Right lobe of liver (tissue), 6 donors: ENCODE measurements around the gene KLK15. TPM values are rescaled to one million over a fixed set of nuclear protein-coding genes. Genes with fewer than 3 reads are reported as not detected.
A peak's percentile ranks its signal among the peaks of the same experiment; 100 is the strongest.

Source experiments
- ATAC-seq, 4 donors: fragments of 200-7000 bp; cut with Tn5 transposase; one replicate each; pipeline ENCODE4 v1.9.1; 2020; ENCODE audit warnings: mild to moderate bottlenecking in 4 of 4, moderate library complexity in 4 of 4
- DNase-seq, 3 donors: peaks; one replicate each; pipeline ENCODE4 v3.0.0-alpha.2; 2020
- H3K27ac ChIP-seq, 3 donors: fragments of 200-600 bp; one replicate each; pipeline ENCODE4 v1.8.0; 2022
- H3K27me3 ChIP-seq, 2 donors: fragments of 200-600 bp; one replicate each; pipeline ENCODE4 v1.8.0; 2022
- H3K36me3 ChIP-seq, 4 donors: fragments of 200-600 bp; sonication (generic) in 1 of 4; one replicate each; pipeline versions ENCODE4 v1.5.1 to v1.8.0; 2017 to 2022; ENCODE audit warnings: control low read depth in 1 of 4
- H3K4me1 ChIP-seq, 4 donors: fragments of 200-600 bp; sonication (generic) in 1 of 4; one replicate each; pipeline versions ENCODE4 v1.5.1 to v1.8.0; 2017 to 2022; ENCODE audit warnings: control low read depth in 1 of 4
- H3K4me3 ChIP-seq, 3 donors: fragments of 200-600 bp; one replicate each; pipeline ENCODE4 v1.8.0; 2022
- H3K9me3 ChIP-seq, 4 donors: fragments of 200-600 bp; sonication (generic) in 1 of 4; one replicate each; pipeline versions ENCODE4 v1.5.1 to v1.8.0; 2017 to 2022; ENCODE audit warnings: control low read depth in 1 of 4
- POLR2A ChIP-seq: fragments of 450-650 bp; IDR thresholded peaks from one replicate; pipeline ENCODE4 v1.6.1; 2017; ENCODE audit warnings: antibody characterized with exemption, mild to moderate bottlenecking
- WGBS: methylation state at CpG from one replicate; pipeline ENCODE4 v1.1.6; 2018; ENCODE audit warnings: low coverage, low lambda C conversion rate; ENCODE audit not compliant: insufficient coverage; ENCODE audit errors: missing lambda C conversion rate; 5-methylcytosine and 5-hydroxymethylcytosine counted together
- intact Hi-C, 2 donors: fragments of 100-400 bp; cut with DNase I; formaldehyde crosslinking; loops; one replicate each; pipeline versions ENCODE4 v1.11.2 to v1.14.1; 2022
- total RNA-seq, 6 experiments: library from RNA; depleted of rRNA in 2 of 6; stranded (reverse); fragments of >200 nt in 2 of 6; fragmentation: NEBNext Ultra II Directional in 3 of 6; extraction: Animal tissue kit (Norgen Biotek cat#: 25700) in 3 of 6; gene quantifications; one replicate each; pipeline versions ENCODE4 v1.1.0 to v1.2.4, GENCODE V29; 2016 to 2023
- TF ChIP-seq, protein P1 (sequence below), 4 donors: fragments of 200-600 bp in 3 of 4; fragments of 450-650 bp in 1 of 4; IDR thresholded peaks; one replicate each; pipeline versions ENCODE4 v1.5.1 to v1.8.0; 2016 to 2022; ENCODE audit warnings: antibody characterized with exemption in 4 of 4, mild to moderate bottlenecking in 2 of 4
- donor health status: DM: no; HTN: yes; CAD: no.
- donor health status: DM: no; HTN: no; CAD: no.
- donor health status: DM: no; HTN: no; CAD: no.
- donor health status: DM: no; HTN: yes; CAD: no.
- donor health status: DM: no; HTN: yes; CAD: no.

Gene KLK15
- total RNA-seq, 6 experiments from 2014 or later = not detected

DNA sequence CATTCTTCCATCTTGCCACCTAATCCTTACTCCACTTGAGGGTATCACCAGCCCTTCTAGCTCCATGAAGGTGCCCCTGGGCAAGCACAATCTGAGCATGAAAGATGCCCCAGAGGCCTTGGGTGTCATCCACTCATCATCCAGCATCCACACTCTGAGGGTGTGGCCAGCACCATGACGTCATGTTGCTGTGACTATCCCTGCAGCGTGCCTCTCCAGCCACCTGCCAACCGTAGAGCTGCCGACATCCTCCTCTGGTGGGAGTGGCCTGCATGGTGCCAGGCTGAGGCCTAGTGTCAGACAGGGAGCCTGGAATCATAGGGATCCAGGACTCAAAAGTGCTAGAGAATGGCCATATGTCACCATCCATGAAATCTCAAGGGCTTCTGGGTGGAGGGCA, 18.2 kb upstream of the KLK15 start:
- TF ChIP-seq, protein P1, sequence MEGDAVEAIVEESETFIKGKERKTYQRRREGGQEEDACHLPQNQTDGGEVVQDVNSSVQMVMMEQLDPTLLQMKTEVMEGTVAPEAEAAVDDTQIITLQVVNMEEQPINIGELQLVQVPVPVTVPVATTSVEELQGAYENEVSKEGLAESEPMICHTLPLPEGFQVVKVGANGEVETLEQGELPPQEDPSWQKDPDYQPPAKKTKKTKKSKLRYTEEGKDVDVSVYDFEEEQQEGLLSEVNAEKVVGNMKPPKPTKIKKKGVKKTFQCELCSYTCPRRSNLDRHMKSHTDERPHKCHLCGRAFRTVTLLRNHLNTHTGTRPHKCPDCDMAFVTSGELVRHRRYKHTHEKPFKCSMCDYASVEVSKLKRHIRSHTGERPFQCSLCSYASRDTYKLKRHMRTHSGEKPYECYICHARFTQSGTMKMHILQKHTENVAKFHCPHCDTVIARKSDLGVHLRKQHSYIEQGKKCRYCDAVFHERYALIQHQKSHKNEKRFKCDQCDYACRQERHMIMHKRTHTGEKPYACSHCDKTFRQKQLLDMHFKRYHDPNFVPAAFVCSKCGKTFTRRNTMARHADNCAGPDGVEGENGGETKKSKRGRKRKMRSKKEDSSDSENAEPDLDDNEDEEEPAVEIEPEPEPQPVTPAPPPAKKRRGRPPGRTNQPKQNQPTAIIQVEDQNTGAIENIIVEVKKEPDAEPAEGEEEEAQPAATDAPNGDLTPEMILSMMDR (IDR thresholded peaks at IDR 0.05) = no peak
- no peak for TF ChIP-seq POLR2A
- no peaks in the 10 kb centered on the region for H3K36me3 ChIP-seq
- no CpG with 5 or more reads among the region's 4 CpGs for WGBS
- H3K9me3 ChIP-seq = no peaks in the 10 kb centered on the region
- no peak overlapping the region for H3K27ac ChIP-seq
- H3K4me1 ChIP-seq = no peaks in the 10 kb centered on the region
- intact Hi-C loops = no loop called here
- no peak overlapping the region for H3K4me3 ChIP-seq
- ATAC-seq = peak in 1 of 4 donors; percentile 10
- no peak for DNase-seq
- no peaks in the 10 kb centered on the region for H3K27me3 ChIP-seq

DNA sequence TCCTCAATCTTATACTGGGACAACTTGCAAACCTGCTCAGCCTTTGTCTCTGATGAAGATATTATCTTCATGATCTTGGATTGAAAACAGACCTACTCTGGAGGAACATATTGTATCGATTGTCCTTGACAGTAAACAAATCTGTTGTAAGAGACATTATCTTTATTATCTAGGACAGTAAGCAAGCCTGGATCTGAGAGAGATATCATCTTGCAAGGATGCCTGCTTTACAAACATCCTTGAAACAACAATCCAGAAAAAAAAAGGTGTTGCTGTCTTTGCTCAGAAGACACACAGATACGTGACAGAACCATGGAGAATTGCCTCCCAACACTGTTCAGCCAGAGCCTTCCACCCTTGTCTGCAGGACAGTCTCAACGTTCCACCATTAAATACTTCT, 17.4 kb upstream of the KLK15 start:
- H3K27me3 ChIP-seq = no peaks in the 10 kb centered on the region
- no peaks in the 10 kb centered on the region for H3K9me3 ChIP-seq

DNA sequence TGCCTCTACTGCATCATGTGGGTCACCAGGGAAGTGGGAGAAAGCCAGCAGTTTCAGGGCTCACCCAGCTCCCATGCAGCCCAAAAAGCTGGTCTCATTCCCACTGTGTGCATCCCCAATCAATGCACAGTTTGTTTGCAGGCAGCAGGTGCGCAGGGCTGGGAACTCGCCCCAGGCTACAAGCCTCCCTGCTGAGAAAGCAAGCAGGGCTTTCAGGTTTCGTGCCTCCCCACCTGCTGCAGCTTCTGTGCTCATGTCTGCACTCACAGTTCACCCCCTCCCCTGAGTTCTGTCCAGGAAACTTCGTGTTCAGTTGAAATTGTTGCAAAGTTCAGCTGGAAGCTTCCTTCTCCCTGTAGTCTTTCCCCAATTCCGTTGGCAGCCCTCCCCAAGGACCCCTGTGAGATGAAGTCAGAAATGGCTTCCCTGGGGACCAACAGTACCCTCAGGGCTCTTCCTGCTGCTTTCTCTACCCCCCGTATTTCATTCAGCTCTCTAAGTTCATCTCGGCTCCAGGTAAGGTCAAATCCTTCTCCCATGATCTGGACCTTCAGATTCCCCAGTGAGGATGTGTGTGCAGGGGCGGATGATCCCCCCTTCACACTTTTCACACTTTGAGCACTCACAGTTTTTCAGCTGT, 11.0 kb upstream of the KLK15 start:
- H3K27me3 ChIP-seq = no peaks in the 10 kb centered on the region
- H3K27ac ChIP-seq = no peak overlapping the region
- intact Hi-C loops = no loop called here
- H3K4me3 ChIP-seq = no peak overlapping the region
- no peaks in the 10 kb centered on the region for H3K4me1 ChIP-seq
- ATAC-seq = no peak
- no peaks in the 10 kb centered on the region for H3K9me3 ChIP-seq
- no peak for TF ChIP-seq POLR2A
- TF ChIP-seq, protein P1 (IDR thresholded peaks at IDR 0.05) = no peak
- DNase-seq = no peak
- H3K36me3 ChIP-seq = no peaks in the 10 kb centered on the region
- 32% methylated on average over 3 of the region's 8 CpGs for WGBS

More for the DNA sequence above, 17.4 kb upstream of the KLK15 start:
- Histone ChIP-seq H3K4me1 (no peaks in the 10 kb centered on the region), H3K4me3 (no peak overlapping the region), H3K27ac (no peak overlapping the region), H3K36me3 (no peaks in the 10 kb centered on the region)
- TF ChIP-seq POLR2A = no peak
- TF ChIP-seq, protein P1 (IDR thresholded peaks at IDR 0.05) = no peak
- intact Hi-C loops = no loop called here
- WGBS = 41% methylated on average over 3 of the region's 3 CpGs
- DNase-seq (no peak), ATAC-seq (no peak)

GRCh38 chr19:50843701-50844221, 10.4 kb upstream of the KLK15 start:
- intact Hi-C loops = no loop called here
- no peaks in the 10 kb centered on the region for H3K9me3 ChIP-seq
- no peak overlapping the region for H3K4me3 ChIP-seq
- ATAC-seq (no peak), DNase-seq (no peak)
- TF ChIP-seq, protein P1 (IDR thresholded peaks at IDR 0.05) = no peak
- TF ChIP-seq POLR2A = no peak
- WGBS = 61% methylated on average over 6 of the region's 7 CpGs
- no peaks in the 10 kb centered on the region for H3K4me1 ChIP-seq
- no peak overlapping the region for H3K27ac ChIP-seq
- H3K36me3 ChIP-seq = no peaks in the 10 kb centered on the region
- H3K27me3 ChIP-seq = no peaks in the 10 kb centered on the region
